AG04449 (cell line): ENCODE measurements around the gene COL9A3.

Experiments used
- CTCF ChIA-PET: fragments of 350-600 bp; formaldehyde crosslinking; extraction: SDS; loops from one replicate; lab custom pipeline; 2021; ENCODE audit warnings: antibody characterized with exemption; lab: Yijun Ruan, JAX
- POLR2A ChIA-PET: fragments of 400-600, 350-600 bp; formaldehyde crosslinking; extraction: SDS; loops from one replicate; lab custom pipeline; 2020; ENCODE audit warnings: antibody characterized with exemption, inconsistent platforms; lab: Yijun Ruan, JAX
- DNase-seq: peaks from one replicate; pipeline ENCODE4 v3.0.0-alpha.2; 2010; ENCODE audit warnings: low read depth, low spot score
- H3K4me3 ChIP-seq: 2 replicates; pipeline ENCODE4 v1.5.1; 2011; ENCODE audit warnings: low read depth, mild to moderate bottlenecking, control low read depth, low read length
- TF ChIP-seq, protein P1 (sequence below): IDR thresholded peaks from one replicate; pipeline ENCODE4 v1.5.1; 2011; ENCODE audit warnings: mild to moderate bottlenecking, moderate library complexity, low read length, control low read depth, inconsistent platforms; ENCODE audit not compliant: insufficient read depth; ENCODE audit errors: missing control alignments

Gene COL9A3

DNA sequence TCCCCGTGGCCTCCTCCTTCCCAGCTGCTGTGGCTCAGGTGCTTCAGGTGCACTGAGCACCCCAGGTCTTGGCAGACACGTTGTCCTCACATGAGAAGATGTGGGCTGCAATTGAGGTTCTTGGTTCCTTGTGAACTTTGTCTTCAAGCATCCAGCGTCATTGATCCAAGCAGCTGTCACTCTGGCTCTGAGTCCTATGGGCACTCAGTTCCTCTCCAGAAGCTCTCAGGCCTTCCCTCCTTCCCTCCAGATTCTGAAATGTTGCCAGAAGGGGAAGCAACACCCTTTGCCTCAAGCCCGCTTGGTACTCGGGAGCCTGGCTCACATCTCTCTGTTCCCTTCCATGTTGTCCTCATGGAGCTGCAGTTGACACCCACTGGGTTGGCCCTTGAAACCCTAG, 29.0 kb upstream of the COL9A3 start:
- CTCF ChIA-PET, result interaction anchor here (0.9 to 10.1 kb wide), 4 partner anchors 58 to 118 kb away, joined by 3 to 262 read pairs (median 3); no protein-coding TSS in a partner anchor
- DNase-seq, result no peak
- POLR2A ChIA-PET, result no interaction called here
- H3K4me3 ChIP-seq, result no peak overlapping the region
- TF ChIP-seq, protein P1, sequence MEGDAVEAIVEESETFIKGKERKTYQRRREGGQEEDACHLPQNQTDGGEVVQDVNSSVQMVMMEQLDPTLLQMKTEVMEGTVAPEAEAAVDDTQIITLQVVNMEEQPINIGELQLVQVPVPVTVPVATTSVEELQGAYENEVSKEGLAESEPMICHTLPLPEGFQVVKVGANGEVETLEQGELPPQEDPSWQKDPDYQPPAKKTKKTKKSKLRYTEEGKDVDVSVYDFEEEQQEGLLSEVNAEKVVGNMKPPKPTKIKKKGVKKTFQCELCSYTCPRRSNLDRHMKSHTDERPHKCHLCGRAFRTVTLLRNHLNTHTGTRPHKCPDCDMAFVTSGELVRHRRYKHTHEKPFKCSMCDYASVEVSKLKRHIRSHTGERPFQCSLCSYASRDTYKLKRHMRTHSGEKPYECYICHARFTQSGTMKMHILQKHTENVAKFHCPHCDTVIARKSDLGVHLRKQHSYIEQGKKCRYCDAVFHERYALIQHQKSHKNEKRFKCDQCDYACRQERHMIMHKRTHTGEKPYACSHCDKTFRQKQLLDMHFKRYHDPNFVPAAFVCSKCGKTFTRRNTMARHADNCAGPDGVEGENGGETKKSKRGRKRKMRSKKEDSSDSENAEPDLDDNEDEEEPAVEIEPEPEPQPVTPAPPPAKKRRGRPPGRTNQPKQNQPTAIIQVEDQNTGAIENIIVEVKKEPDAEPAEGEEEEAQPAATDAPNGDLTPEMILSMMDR, result no peak

DNA sequence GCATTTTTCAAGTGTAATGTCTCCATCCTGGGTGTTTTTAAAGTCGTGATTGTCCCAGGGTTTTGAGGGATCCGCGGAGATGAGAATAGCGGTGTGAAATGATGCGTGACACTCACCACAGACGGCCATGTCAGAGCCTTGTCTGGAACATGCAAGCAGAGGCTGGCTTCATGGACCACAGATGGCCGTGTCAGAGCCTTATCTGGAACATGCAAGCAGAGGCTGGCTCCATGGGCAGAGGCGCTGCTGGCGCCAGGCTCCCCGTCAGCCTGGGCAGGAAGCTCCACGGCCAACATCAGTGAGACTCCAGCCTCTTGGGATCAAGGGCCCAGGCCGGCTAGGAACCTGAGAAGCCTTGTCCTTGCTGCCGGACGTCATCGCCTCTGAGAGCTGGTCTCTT, 28.2 kb upstream of the COL9A3 start:
- TF ChIP-seq, protein P1, result no peak
- H3K4me3 ChIP-seq, result no peak overlapping the region
- ChIA-PET CTCF (interaction anchor here (0.9 to 10.1 kb wide), 8 partner anchors 13 to 172 kb away, joined by 3 to 262 read pairs (median 3); no protein-coding TSS in a partner anchor), POLR2A (no interaction called here)
- DNase-seq, result no peak

DNA sequence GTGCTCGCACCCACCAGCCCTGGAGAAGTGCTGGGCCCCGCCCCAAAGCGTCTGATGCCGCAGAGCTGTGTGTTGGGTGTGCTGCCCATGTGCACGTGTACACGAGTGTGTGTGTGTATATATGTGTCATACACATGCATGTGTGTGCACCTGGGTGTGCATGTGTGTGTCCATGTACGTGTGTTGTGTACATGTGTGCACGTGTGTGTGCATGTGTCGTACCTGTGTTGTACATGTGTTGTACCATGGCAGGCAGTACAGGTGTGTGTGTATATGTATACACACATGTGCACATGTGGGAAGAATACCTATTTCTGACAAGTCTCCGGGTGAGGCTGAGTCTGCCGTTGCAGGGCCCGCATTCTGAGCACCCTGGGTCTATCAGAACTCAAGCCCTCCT, 26.8 kb upstream of the COL9A3 start:
- TF ChIP-seq, protein P1, result no peak
- H3K4me3 ChIP-seq, result no peak overlapping the region
- no peak for DNase-seq
- CTCF ChIA-PET, result interaction anchor here (1.1 to 10.1 kb wide), 14 partner anchors 18 to 174 kb away, joined by 3 to 262 read pairs (median 6); no protein-coding TSS in a partner anchor
- POLR2A ChIA-PET, result no interaction called here

DNA sequence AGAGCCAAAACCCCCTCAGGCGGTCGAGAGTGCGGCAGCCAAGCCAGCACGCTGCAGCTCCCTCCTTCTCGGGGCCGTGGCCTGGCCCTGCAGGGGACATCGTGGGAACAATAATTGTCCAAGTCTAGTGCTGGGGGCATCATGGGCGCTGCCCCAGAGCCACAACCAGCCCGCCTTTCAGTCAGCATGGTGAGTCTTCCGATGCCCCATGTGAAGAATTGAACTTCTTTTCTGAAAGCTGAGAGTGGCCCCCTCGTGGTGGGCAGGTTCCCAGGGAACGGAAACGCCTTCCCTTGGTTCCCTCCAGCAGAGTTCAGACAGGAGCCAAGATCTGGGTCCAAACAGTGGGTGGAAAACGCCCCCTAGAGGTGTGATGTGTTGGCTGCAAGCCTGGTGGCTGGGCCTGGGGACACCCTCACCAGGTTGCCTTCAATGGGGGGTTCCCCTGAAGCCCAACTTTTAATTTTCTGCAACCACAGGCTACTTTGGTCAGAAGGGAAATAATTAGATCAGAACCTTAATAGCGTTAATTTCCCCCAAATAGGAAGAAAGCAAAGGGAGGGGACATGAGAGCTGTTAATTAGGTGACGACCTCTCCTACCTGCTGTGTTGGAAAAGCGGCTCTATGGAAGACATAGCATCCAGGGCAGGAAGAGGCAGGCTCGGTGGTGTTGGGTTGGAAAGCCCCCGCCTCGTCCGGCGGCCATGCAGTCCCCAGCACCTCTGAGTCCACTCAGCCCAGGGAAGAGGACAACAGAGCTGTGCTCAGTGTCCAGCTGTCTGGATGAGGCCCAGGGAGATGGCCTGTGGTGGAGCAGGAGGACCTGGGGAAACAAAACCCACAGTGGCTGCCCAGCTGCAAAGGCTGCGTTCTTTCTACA, 25.3 kb upstream of the COL9A3 start:
- DNase-seq, result no peak
- POLR2A ChIA-PET, result interaction anchor here (0.5 kb wide), 1 partner anchor 113 kb away, joined by 5 read pairs; no protein-coding TSS in a partner anchor
- CTCF ChIA-PET, result interaction anchor here (0.7 to 10.1 kb wide), 46 partner anchors 8 to 490 kb away, joined by 3 to 262 read pairs (median 5); partner anchors contain the start of gene SLCO4A1
- no peak overlapping the region for H3K4me3 ChIP-seq
- TF ChIP-seq, protein P1, result peak; percentile 86

DNA sequence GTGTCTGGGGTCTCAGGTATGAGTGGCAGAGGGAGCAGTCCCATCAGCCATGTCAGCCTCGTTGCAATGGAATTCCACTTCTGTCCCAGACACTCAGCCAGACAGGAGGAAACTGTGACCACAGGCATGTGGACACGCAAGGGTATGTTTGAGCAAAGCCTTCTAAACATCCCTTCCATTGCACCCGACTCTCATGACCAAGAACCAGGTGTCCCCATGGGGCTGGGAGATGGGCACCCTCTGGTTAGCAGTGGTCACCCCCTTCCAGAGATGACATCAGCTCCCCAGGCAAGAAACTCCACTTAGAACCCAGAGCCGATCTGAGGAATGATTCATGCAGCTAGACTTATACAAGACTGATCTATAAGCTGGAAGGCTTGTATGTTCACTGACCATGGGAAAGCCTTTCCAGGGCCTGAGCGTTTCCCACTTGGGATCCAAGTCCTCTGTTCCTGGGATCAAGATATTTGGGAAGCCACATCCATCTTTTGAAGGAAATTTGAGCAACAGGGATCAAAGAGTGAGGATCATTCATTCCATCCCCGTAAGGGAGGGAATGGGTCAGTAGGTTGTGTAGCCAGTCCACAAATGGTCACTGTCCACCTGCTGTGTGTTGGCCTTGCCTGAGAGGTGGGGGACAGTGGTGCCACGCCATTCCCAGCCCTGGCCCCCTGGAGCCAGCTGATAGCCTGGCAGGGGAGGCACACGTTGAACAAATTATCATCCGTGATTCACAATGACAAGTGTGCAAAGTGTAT, 24.5 kb upstream of the COL9A3 start:
- ChIA-PET POLR2A (no interaction called here), CTCF (interaction anchor here (0.7 to 10.1 kb wide), 37 partner anchors 9 to 491 kb away, joined by 3 to 262 read pairs (median 5); partner anchors contain the start of gene SLCO4A1)
- DNase-seq, result no peak
- H3K4me3 ChIP-seq, result no peak overlapping the region
- TF ChIP-seq, protein P1, result no peak
